Activated CD8-positive, alpha-beta memory T cell treated with anti-CD3 and anti-CD28 coated beads for 24 hours (primary cell): Measurements from ENCODE around the gene SPATA17.

Experiments
- DNase-seq: peaks from one replicate; pipeline ENCODE4 v3.0.0-alpha.2; 2020

The SPATA17 gene

DNA sequence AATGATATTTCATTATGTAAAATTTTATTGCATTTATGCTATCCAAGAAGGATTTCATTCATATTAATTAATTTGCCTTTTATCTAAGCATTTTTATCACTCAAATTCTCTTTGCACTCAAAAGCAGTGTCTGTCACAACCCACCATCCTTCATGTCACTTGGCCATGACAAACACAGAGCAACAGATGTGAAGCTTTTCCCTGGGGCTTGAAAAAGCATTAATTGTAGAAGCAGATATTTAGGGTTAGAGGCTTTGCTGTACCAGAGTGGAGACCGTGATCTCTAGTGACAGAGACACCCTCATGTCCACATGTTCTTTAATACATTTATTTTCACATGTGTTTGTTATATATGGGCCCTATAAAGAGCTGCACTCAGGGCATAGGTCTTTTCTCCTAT, 230.5 kb downstream of the SPATA17 start:
- no peak for DNase-seq

- DNase-seq: no peak
Measured at GRCh38 chr1:217867446-217867995, 236.4 kb downstream of the SPATA17 start.

DNA sequence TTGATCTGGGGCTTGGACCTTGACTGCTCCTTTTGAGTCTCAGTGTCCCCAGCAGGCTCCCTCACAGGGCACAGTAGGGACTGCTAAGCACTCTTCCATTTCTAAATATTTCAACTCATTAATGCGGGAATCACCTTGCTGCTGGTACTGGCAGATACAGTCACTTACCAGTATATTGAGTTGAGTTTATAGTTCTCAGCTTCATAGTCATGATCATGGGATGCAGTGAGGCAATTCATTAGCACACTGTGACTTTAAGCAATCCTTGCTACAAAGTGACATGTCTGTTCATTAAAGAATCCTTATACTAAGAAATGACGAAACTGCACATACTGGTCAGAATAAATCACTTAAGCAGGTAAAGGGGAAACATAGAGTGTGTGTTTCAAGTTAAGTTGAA, 240.8 kb downstream of the SPATA17 start:
- no peak for DNase-seq

DNA sequence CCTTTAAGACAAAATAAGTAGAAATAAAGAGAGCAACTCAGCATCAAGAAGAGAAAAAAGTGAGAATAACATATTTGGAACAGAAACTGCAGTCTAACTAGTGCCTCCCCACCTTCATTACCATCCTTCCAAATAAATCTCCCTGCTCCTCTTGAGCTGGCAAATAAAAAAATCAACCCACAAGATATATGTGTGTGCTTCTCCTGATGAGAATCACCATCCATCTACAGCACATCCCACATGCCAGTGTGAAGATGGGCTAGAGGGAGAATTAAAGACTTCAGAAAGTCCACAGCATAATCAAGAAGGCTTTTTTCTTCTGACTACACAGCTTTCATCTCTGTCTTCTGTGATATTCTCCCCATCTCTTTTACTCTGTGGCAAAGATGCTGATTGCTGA, 244.1 kb downstream of the SPATA17 start:
- DNase-seq: no peak

DNA sequence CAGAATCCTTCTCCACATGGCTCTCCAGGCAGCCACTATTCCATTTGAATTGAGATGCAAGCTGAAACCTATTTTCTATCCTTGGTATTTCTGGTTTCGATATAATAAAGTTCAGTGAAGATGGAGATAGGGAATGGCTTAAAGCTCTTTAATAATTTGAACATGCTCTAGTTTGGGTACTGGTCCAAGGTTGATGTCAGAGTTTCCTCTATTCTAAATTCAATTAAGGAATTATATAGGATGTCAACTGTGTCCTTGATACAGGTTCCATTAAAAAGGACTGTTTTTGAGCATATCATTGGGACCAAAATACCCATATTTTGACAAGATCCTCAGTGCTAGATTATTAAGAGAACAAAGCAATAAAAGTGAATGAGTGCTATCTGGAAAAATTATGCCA, 245.3 kb downstream of the SPATA17 start:
- no peak for DNase-seq

DNA sequence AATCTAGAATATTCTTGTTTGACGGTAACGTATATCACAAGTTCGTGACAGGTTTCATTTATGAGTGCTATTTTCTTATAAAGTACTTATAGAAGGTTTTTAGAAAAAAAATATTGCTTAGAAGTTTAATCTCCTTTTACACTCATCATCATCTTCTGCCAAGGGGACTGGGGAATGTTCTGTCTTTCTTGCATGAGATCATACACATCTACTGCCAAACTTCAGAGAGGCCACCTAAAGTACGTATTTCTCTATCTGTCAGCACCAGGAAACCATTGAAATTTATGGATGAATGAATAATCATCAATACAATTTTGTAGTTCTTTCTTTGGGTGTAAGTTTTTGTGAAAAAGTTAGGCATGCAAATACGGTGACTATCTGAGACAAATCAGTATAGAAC, 245.8 kb downstream of the SPATA17 start:
- no peak for DNase-seq

GRCh38 chr1:217881131-217881543, 250.0 kb downstream of the SPATA17 start:
- no peak for DNase-seq

DNA sequence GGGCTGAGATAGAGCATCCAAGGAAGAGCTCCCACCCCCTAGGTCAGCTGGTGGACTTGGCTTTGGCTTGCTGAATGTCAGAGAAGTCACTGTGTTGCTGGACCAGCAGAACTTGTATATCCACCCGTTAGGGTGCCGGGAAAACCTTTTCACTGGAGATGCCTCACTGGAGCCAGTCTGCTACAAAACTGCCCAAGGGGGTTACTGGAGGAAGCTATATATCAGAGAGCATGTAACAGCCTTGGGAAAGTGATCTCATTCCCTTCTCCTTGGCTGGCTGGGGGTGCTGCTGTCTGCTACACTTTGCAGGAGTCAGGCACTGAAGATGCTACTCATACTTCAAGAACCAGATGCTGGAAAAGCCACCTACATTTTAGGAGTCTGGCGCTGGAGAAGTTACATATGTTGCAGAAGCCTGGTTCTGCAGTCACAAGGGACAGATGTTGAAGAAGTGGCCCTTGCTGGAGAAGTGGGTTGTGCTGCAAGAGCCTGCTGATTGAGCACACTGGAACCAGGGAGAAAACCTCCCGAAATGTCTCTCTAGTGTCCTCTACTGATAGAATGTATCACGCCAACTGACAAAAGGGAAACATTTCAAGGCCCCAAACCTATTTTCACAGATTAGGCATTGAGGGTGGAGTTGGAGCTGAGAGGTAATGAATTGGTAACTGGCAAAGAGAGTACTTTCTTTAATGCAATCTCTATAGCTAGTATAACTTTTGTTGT, 250.6 kb downstream of the SPATA17 start:
- no peak for DNase-seq

- DNase-seq: no peak
Measured at GRCh38 chr1:217885181-217885580, 254.0 kb downstream of the SPATA17 start.

- DNase-seq: no peak
Measured at GRCh38 chr1:217888328-217888727, 257.2 kb downstream of the SPATA17 start.

GRCh38 chr1:217889401-217889800, 258.3 kb downstream of the SPATA17 start:
- no peak for DNase-seq

DNA sequence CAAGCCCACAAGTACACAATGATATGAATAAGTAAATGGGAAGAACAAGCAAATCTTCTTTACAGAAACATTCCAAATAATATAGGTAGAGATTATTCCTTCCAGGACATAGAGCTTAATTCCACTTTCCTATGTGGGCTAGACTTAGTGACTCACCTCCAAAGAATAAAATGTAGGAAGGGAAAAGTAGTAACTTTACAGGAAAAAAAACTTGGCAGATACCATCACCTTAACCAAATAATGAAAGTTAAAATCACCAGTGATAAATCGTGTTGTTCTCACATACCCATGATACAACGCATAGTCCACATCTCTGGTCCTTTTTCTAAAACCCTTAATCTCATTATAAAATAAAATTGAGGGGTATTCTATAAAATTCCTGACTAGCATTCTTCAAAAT, 260.8 kb downstream of the SPATA17 start:
- no peak for DNase-seq

DNA sequence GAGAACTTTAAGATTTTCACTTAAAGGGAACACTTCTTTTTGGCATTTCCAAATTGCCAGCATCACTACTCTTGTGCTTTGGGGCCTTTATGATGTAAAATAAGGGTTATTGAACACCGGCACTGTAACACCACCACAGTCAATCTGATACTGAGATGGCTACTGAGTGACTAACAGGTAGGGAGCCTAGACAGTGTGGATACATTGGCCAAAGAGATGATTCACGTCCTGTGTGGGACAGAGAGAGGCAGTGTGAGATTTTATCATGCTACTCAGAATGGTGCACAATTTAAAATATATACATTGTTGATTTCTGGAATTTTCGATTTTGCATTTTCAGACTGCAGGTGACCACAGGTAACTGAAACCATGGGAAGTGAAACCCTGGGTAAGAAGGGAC, 261.6 kb downstream of the SPATA17 start:
- DNase-seq: no peak

GRCh38 chr1:217895841-217896240, 264.7 kb downstream of the SPATA17 start:
- no peak for DNase-seq

GRCh38 chr1:217896490-217896889, 265.3 kb downstream of the SPATA17 start:
- DNase-seq: no peak

- no peak for DNase-seq
Measured at GRCh38 chr1:217897100-217897499, 266.0 kb downstream of the SPATA17 start.

DNA sequence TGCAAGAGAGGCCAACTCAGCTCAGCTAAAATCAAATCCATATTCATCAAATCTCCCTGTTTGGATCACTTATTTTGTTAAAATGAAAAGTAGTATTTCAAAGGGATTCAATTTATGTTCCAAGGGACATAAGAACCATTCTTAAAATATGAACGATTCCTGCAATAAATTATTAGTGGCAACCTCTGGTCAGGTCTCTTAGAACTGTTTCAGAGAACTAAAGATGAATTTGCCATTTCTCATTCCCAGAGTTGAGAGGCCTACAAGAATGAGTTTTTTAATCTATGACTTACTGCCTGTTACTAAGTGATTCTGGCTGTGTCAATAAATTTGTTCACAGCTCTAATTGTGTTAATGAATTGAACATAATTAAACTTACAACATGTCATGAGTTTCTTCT, 268.5 kb downstream of the SPATA17 start:
- no peak for DNase-seq

DNA sequence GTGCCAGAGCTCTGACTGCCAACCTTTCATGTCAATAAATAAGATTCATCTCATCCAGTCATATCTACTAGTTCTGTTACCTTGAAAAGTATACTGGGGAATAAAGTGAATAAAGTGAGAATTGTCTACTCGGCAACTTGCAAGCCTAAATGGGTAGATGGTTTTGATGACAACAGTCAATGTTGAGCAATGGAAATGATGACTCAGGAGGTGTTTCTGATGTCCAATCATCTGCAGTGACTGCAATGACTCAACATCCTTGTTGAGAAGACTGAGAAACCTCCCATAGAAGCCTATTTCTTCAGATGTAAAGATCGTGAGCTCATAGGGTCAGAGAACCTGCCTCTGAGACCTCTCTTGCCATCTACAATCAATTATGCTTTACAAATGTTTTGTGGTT, 276.4 kb downstream of the SPATA17 start:
- no peak for DNase-seq

DNA sequence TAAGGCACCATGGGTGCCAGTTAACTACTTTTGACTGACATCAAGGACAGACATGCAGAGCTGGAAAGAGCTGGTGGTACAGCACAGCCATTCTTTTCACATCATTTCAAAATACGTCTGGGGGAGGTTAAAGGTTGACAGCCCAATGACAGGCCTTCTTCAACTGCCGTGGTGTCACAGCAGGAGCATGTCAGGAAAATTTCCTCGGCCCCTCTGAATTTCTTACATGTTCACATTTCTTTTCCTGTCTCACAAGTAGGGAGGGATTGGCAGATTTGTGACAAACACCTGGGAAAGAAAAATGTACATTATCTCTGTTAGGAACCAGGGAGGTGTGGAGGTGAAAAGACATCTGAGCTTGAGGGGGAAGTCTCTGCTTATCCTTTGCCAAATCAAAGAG, 279.1 kb downstream of the SPATA17 start:
- no peak for DNase-seq

- DNase-seq: no peak
Measured at GRCh38 chr1:217910791-217911320, 279.7 kb downstream of the SPATA17 start.

- no peak for DNase-seq
Measured at GRCh38 chr1:217911908-217912307, 280.8 kb downstream of the SPATA17 start.

DNA sequence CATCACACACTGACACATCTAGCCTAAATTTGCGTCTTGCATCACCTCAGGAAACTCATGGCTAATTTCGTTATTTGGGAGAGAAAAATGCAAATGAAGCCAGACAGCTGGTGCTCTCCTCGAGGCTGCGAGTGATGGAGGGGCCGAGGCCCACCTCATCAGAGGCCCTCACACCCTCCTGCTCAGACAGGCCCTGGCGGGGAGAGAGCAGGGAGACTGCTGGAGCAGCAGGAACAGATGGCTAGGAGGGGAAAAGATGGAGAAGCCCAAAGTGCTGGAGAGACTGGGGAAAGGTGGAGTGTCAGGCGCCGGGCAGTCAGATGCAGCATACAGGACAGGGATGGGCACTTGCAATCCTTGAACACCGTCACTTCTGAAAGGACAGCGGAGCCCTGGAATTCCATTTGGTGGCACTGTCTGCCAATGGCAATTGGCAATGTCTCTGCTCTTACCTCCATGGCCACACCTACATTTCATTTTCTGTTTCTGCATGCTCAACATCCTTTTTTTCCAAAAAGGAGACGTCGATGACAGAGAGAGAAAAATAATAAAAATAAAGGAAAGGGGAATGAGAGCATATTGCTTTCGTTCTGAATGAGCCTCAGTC, 286.2 kb downstream of the SPATA17 start:
- DNase-seq: no peak

- no peak for DNase-seq
Measured at GRCh38 chr1:217919683-217920388, 288.7 kb downstream of the SPATA17 start.
